ENCODE results near the gene LAMC2. TPM values are rescaled to one million over a fixed set of nuclear protein-coding genes. Genes with fewer than 3 reads are reported as not detected.
"Not testable (repeated sequence)": the region's sequence is repeated elsewhere in the genome, so short reads cannot be mapped to it uniquely, and the experiment has no call there.

The LAMC2 gene
- total RNA-seq, 2 donors from 2014 or later = 0.54 to 4.5 TPM

- H3K27me3 ChIP-seq (replicated peaks; ENCODE audit: insufficient read depth) = no peaks in the 10 kb centered on the region
- ATAC-seq (ENCODE audit: insufficient number of reproducible peaks, low FRiP score, low read depth) (no peak), DNase-seq (ENCODE audit: low spot score) (no peak)
- no peaks in the 10 kb centered on the region for H3K9me3 ChIP-seq
- H3K4me1 ChIP-seq (ENCODE audit: control insufficient read depth in 1 of 2, low read depth in 2 of 2) = peaks cover 4 to 21% of the 10 kb centered on the region in 2 donors
- no peak for TF ChIP-seq CTCF (IDR thresholded peaks at IDR 0.05)
- H3K36me3 ChIP-seq = no peaks in the 10 kb centered on the region
- peak overlapping the region; percentile 44 to 45 for H3K27ac ChIP-seq
- no peak overlapping the region for H3K4me3 ChIP-seq
Observed at GRCh38 chr1:183149273-183149672, 36.8 kb upstream of the LAMC2 start.

GRCh38 chr1:183150032-183150431, 36.0 kb upstream of the LAMC2 start:
- H3K27ac ChIP-seq; H3K9me3 ChIP-seq; ATAC-seq (ENCODE audit: insufficient number of reproducible peaks, low FRiP score, low read depth); H3K27me3 ChIP-seq (replicated peaks; ENCODE audit: insufficient read depth); DNase-seq (ENCODE audit: low spot score); H3K36me3 ChIP-seq; H3K4me3 ChIP-seq: not testable (repeated sequence)
- peaks cover 4 to 20% of the 10 kb centered on the region in 2 donors for H3K4me1 ChIP-seq (ENCODE audit: control insufficient read depth in 1 of 2, low read depth in 2 of 2)

GRCh38 chr1:183150445-183150844, 35.6 kb upstream of the LAMC2 start:
- no peak for TF ChIP-seq CTCF (IDR thresholded peaks at IDR 0.05)
- H3K36me3 ChIP-seq = no peaks in the 10 kb centered on the region
- H3K4me1 ChIP-seq (ENCODE audit: control insufficient read depth in 1 of 2, low read depth in 2 of 2) = peaks cover 4 to 20% of the 10 kb centered on the region in 2 donors
- DNase-seq (ENCODE audit: low spot score) (no peak), ATAC-seq (ENCODE audit: insufficient number of reproducible peaks, low FRiP score, low read depth) (no peak)
- no peaks in the 10 kb centered on the region for H3K27me3 ChIP-seq (replicated peaks; ENCODE audit: insufficient read depth)
- no peaks in the 10 kb centered on the region for H3K9me3 ChIP-seq
- no peak overlapping the region for H3K27ac ChIP-seq
- no peak overlapping the region for H3K4me3 ChIP-seq

- no peak for DNase-seq (ENCODE audit: low spot score)
- peaks cover 4 to 20% of the 10 kb centered on the region in 2 donors for H3K4me1 ChIP-seq (ENCODE audit: control insufficient read depth in 1 of 2, low read depth in 2 of 2)
Observed at GRCh38 chr1:183152180-183152579, 33.9 kb upstream of the LAMC2 start.

GRCh38 chr1:183155939-183156338, 30.1 kb upstream of the LAMC2 start:
- ATAC-seq (ENCODE audit: insufficient number of reproducible peaks, low FRiP score, low read depth) (no peak), DNase-seq (ENCODE audit: low spot score) (no peak)
- no peaks in the 10 kb centered on the region for H3K27me3 ChIP-seq (replicated peaks; ENCODE audit: insufficient read depth)
- no peaks in the 10 kb centered on the region for H3K36me3 ChIP-seq
- H3K4me1 ChIP-seq (ENCODE audit: control insufficient read depth in 1 of 2, low read depth in 2 of 2) = no peaks in the 10 kb centered on the region
- no peaks in the 10 kb centered on the region for H3K9me3 ChIP-seq
- no peak overlapping the region for H3K4me3 ChIP-seq
- H3K27ac ChIP-seq = no peak overlapping the region
- TF ChIP-seq CTCF (IDR thresholded peaks at IDR 0.05) = no peak

More at GRCh38 chr1:183152180-183152579, 33.9 kb upstream of the LAMC2 start:
- Histone ChIP-seq H3K27ac (no peak overlapping the region), H3K4me3 (no peak overlapping the region), H3K27me3 (replicated peaks; ENCODE audit: insufficient read depth) (no peaks in the 10 kb centered on the region), H3K36me3 (no peaks in the 10 kb centered on the region), H3K9me3 (no peaks in the 10 kb centered on the region)
- no peak for ATAC-seq (ENCODE audit: insufficient number of reproducible peaks, low FRiP score, low read depth)
- no peak for TF ChIP-seq CTCF (IDR thresholded peaks at IDR 0.05)

- no peak overlapping the region for H3K4me3 ChIP-seq
- DNase-seq (ENCODE audit: low spot score) = no peak
- no peak for TF ChIP-seq CTCF (IDR thresholded peaks at IDR 0.05)
- ATAC-seq (ENCODE audit: insufficient number of reproducible peaks, low FRiP score, low read depth) = no peak
- no peak overlapping the region for H3K27ac ChIP-seq
- no peaks in the 10 kb centered on the region for H3K27me3 ChIP-seq (replicated peaks; ENCODE audit: insufficient read depth)
- no peaks in the 10 kb centered on the region for H3K4me1 ChIP-seq (ENCODE audit: control insufficient read depth in 1 of 2, low read depth in 2 of 2)
- H3K9me3 ChIP-seq = no peaks in the 10 kb centered on the region
- H3K36me3 ChIP-seq = no peaks in the 10 kb centered on the region
Observed at GRCh38 chr1:183159960-183160359, 26.1 kb upstream of the LAMC2 start.

All from thoracic aorta (tissue), 2 donors.